NCI-H446 treated with DMSO at 0.1 percent for 48 hours (cell line): Measurements from ENCODE around the gene FHL2.

Source experiments
- DNase-seq: peaks from one replicate; lab custom pipeline; 2025; lab: John Stamatoyannopoulos, UW

The FHL2 gene

GRCh38 chr2:105397953-105398335, 907 bp downstream of the FHL2 start:
- DNase-seq: no peak

DNA sequence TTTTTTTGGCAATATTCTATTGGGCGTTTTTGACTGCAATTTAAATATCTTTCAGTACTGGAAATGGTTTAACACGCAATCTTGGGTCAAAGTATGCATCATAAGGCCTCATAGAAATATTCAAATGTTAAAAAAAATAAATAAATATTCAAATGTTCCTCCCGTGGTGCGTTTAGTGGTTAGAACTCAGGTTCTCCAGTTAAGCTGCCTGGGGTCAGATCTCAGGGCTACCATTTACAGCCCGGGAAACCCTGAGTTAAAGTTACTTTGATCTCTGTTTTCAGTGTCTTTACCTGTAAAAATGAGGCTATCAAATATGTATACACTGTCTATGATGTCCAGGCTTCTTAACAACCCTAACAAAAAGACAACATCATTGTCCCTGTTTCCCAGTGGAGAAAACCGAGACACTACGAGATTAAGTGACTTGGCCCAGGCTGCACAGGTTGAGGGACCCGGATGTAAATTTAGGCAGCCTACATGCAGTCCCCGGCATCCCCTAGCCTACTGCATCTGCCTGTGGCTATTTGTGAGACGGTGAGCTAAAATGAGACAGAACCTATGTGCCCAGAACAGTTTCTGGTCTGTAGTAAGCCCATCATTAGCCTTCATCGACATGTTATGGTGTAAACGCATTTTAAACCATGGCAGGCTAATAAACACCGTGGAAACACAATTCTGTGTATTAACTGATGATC, 1.7 kb downstream of the FHL2 start:
- no peak for DNase-seq

- DNase-seq: no peak
Measured at GRCh38 chr2:105396254-105397024, 2.4 kb downstream of the FHL2 start.

DNA sequence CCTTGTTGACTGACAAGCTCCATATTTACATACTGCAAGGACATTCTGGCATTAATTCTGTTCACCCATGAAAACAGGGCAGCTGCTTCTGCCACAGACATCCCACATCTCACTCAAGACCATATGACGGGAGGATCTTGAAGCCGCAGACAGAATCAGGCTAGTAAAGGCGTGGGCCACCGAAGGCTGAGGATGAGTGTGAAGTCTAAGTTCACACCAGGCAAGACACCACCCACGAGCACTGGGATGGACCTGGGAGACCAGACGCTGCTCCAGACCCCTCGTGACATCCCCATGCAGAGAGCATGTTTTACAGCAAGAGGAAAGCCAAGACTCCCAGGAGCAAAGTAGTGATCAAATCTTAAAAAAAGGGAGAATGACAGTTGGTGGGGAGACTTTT, 3.2 kb downstream of the FHL2 start:
- DNase-seq: no peak

- DNase-seq: no peak
Measured at GRCh38 chr2:105394951-105395611, 3.8 kb downstream of the FHL2 start.

GRCh38 chr2:105393373-105394055, 5.3 kb downstream of the FHL2 start:
- DNase-seq: no peak

DNA sequence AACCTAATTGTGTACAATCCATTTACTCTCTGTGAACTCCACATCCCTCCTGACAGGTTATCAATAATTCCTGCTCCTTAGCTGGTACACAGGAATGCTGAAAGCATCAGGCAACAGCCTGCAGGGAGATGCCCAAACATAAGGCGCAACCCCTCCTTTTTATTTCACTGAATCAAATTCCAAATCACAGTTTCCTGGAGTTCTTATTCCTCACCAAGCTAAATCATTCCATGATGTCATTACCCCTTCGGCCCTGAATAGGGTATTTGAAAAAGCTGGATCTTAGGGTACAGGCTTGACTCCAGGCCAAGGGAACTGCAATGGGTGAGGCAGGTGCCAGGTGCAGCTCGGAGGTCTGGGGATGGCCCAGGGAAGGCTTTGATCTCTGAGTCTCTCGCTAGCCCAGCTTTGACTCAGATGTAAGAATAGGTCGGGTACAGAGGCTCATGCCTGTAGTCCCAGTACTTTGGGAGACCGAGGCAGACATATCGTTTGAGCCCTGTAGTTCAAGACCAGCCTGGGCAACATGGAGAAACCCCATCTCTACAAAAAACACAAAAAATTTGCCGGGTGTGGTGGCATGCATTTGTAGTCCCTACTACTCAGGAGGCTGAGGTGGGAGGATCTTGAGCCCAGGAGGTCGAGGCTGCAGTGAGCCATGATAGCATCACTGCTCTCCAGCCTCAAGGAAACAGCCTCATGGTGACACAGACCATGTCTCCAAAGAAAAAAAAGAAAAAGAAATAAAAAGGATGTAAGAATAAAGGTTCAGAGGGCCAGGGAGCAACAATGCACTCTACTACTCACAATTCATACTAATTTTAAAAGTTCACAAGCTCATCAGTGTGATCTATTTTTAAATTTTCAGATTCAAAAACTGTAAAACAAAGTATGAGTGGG, 6.8 kb downstream of the FHL2 start:
- no peak for DNase-seq

GRCh38 chr2:105391058-105391627, 7.7 kb downstream of the FHL2 start:
- DNase-seq: no peak

- DNase-seq: no peak
Measured at GRCh38 chr2:105390454-105390853, 8.4 kb downstream of the FHL2 start.

GRCh38 chr2:105388971-105389381, 9.9 kb downstream of the FHL2 start:
- no peak for DNase-seq

DNA sequence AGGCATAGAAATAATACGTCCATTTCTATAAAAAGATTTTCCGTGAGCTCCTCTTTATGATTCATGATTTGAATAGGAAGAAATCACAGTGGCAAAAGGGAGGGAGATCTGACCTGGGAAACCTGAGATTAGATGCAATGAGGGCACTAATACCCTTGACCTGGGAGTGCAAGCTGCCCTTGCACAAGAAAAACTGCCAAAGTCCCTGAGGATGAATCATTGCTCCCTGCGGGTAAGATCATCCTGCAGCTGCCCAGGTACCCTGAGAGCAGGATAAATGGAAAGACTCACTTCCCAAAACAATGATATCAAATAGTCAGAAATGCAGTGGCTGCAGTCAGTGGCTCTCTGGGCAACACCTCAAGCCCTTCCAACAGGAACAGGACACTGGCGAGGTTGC, 11.6 kb downstream of the FHL2 start:
- DNase-seq: no peak

- no peak for DNase-seq
Measured at GRCh38 chr2:105385731-105386540, 12.9 kb downstream of the FHL2 start.

DNA sequence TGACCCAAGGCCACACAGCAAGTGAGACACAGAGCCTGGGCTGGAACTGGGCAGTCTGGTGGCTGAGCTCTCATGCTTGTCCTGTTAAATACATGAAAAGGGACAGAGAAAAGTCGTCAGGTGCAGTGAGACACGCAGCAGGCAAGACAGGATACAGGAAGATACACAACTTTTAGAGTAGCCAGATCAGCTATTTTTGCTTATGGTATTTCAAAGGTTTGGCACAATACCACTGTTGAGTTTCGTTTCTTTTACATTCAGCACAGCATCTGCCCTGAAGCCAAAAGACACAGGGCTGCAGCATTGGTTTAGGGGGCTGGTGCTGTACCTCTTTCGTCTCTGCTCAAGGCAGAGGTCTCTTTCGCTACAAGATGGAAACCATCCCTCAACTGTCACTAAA, 14.0 kb downstream of the FHL2 start:
- DNase-seq: no peak

DNA sequence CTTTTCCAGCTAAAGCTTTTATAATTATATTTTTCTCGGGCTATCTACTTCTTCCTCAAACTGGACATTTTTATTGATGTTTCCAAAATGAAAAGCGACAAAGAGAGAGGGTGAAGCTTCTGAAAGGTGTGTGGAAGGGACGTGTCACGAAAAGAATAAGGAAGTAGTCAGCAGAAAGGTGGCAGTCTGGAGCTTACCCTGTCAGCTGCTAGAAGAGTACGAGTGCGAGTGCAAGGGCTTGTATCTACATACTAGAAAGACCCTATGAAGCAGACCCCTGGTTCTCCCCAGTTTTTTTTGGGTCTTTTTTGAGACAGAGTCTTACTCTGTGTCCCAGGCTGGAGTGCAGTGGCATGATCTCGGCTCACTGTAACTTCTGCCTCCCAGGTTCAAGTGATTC, 14.6 kb downstream of the FHL2 start:
- no peak for DNase-seq

- no peak for DNase-seq
Measured at GRCh38 chr2:105383432-105384166, 15.3 kb downstream of the FHL2 start.

- no peak for DNase-seq
Measured at GRCh38 chr2:105382177-105382576, 16.7 kb downstream of the FHL2 start.

- DNase-seq: no peak
Measured at GRCh38 chr2:105381101-105381668, 17.7 kb downstream of the FHL2 start.

DNA sequence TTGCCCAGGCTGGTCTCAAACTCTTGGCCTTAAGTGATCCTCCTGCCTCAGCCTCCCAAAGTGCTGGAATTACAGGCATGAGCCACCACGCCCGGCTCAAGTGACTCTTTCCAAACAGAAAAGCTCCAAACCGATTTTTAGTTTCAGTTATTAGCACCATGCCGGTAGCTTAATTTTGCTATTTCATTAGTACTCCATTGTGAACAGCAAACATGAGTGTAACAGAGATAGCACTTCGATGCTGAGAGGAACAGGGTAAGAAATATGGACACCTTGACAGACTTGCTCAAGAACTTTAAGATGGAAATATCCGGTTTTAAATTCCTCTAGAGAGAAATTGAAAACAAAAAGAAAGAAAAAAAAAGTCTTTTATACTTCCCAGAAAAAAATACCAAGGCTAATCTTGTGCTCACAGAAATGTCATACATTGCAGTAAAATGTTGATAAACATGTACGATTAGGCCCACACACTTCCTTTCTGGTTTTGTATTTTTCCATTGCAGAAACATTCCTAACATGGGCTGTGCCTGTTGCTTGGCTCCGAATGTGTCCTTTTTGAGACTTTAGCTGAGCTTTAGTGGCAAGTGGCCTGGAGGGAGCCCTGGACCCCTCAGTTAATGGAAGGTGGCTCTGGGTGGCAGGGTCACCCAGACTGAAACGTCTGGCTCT, 18.3 kb downstream of the FHL2 start:
- DNase-seq: no peak

- no peak for DNase-seq
Measured at GRCh38 chr2:105379741-105380186, 19.1 kb downstream of the FHL2 start.
